Astrocyte (in vitro differentiated cells and primary cell): Measurements from ENCODE around the gene MTARC1.

Experiments used
- CTCF ChIP-seq: IDR thresholded peaks from 2 replicates; pipeline ENCODE4 v1.5.1; 2011; ENCODE audit warnings: low read depth, mild to moderate bottlenecking, inconsistent platforms, low read length, moderate library complexity; ENCODE audit not compliant: insufficient read depth
- EZH2 ChIP-seq: IDR thresholded peaks from 2 replicates; pipeline ENCODE4 v1.6.1; 2012; ENCODE audit warnings: mild to moderate bottlenecking, low read length, inconsistent platforms; ENCODE audit not compliant: insufficient read depth

GRCh38 chr1:220748089-220748934 lies 38.4 kb upstream of the MTARC1 start, which contains the start of gene MTARC2:
- TF ChIP-seq CTCF (no peak), EZH2 (no peak)
